CD4-positive, alpha-beta T cell (primary cell): ENCODE measurements around the gene DNAJC4. TPM values are rescaled to one million over a fixed set of nuclear protein-coding genes. Genes with fewer than 3 reads are reported as not detected.

ENCODE experiments used
- ATAC-seq: fragments of 200-7000 bp; cut with Tn5 transposase; one replicate; pipeline ENCODE4 v1.10.0; 2022; ENCODE audit warnings: mild to moderate bottlenecking; ENCODE audit not compliant: poor library complexity
- CTCF ChIA-PET: fragments of 350-600 bp; sonication (Branson Sonifier 250); formaldehyde crosslinking; loops from one replicate; lab custom pipeline; 2021; ENCODE audit warnings: antibody characterized with exemption, inconsistent platforms; lab: Charles Lee
- POLR2A ChIA-PET: fragments of 350-600 bp; sonication (Branson Sonifier 250); formaldehyde crosslinking; loops from one replicate; lab custom pipeline; 2021; ENCODE audit warnings: antibody characterized with exemption, inconsistent platforms; lab: Charles Lee
- DNase-seq, 14 experiments: peaks; one replicate each; pipeline ENCODE4 v3.0.0-alpha.2; 2013 to 2020; ENCODE audit warnings: mixed read lengths in 2 of 14
- H3K27ac ChIP-seq, 2 donors: one replicate each; pipeline versions ENCODE4 v1.5.1 to v1.7.0; 2013; ENCODE audit warnings: low read length in 2 of 2, low read depth in 1 of 2, mild to moderate bottlenecking in 1 of 2
- H3K27me3 ChIP-seq, 2 experiments: 1 replicate in 1 of 2; 2 replicates in 1 of 2; pipeline versions ENCODE4 v1.6.1 to v1.7.0; 2013; ENCODE audit warnings: low read length in 2 of 2, control low read depth in 1 of 2, mild to moderate bottlenecking in 1 of 2, moderate library complexity in 1 of 2; ENCODE audit not compliant: insufficient read depth in 2 of 2, control insufficient read depth in 1 of 2
- H3K36me3 ChIP-seq: one replicate; pipeline ENCODE4 v1.6.1; 2013; ENCODE audit warnings: low read length, control low read depth; ENCODE audit not compliant: insufficient read depth
- H3K4me1 ChIP-seq: one replicate; pipeline ENCODE4 v1.6.1; 2013; ENCODE audit warnings: low read length, control low read depth; ENCODE audit not compliant: insufficient read depth
- H3K4me3 ChIP-seq: one replicate; pipeline ENCODE4 v1.5.1; 2013; ENCODE audit warnings: mild to moderate bottlenecking, low read length, moderate library complexity
- H3K9me3 ChIP-seq, 2 experiments: 1 replicate in 1 of 2; 2 replicates in 1 of 2; pipeline versions ENCODE4 v1.6.1 to v1.7.0; 2013; ENCODE audit warnings: low read length in 2 of 2, mild to moderate bottlenecking in 2 of 2, control low read depth in 1 of 2, moderate library complexity in 1 of 2; ENCODE audit not compliant: control insufficient read depth in 1 of 2, insufficient read depth in 1 of 2
- H3K27ac Mint-ChIP-seq: one replicate; pipeline ENCODE4 v1.8.0; 2020; ENCODE audit warnings: mixed read lengths
- H3K27me3 Mint-ChIP-seq: one replicate; pipeline ENCODE4 v1.8.0; 2021; ENCODE audit warnings: mixed read lengths
- H3K36me3 Mint-ChIP-seq: one replicate; pipeline ENCODE4 v1.8.0; 2021; ENCODE audit warnings: low read depth, mixed read lengths
- H3K4me1 Mint-ChIP-seq: one replicate; pipeline ENCODE4 v1.8.0; 2021; ENCODE audit warnings: low read depth, mixed read lengths
- H3K4me3 Mint-ChIP-seq: one replicate; pipeline ENCODE4 v1.8.0; 2020; ENCODE audit warnings: mild to moderate bottlenecking, mixed read lengths
- H3K9me3 Mint-ChIP-seq: one replicate; pipeline ENCODE4 v1.8.0; 2020; ENCODE audit warnings: mixed read lengths
- CTCF ChIP-seq: fragments of 200-600 bp; IDR thresholded peaks from one replicate; pipeline ENCODE4 v1.8.0; 2022; ENCODE audit warnings: antibody characterized with exemption, mild to moderate bottlenecking
- intact Hi-C, 2 experiments: fragments of 100-400 bp; cut with DNase I in 1 of 2; cut with micrococcal nuclease in 1 of 2; formaldehyde crosslinking; loops; one replicate each; pipeline versions ENCODE4 v1.15.1 to v1.9.0; 2023 to 2025; cut with DNase I, micrococcal nuclease
- total RNA-seq, 174 experiments: library from RNA in 2 of 174; stranded (reverse) in 2 of 174; gene quantifications; one replicate each; pipeline ENCODE4 v1.2.3 and lab custom pipeline; 2021 to 2026

The DNAJC4 gene
- total RNA-seq, 2 experiments from 2014 or later: 35.9 to 37.9 TPM

- ATAC-seq (no peak), DNase-seq (no peak)
- Mint-ChIP-seq H3K9me3 (no peaks in the 10 kb centered on the region), H3K4me1 (peaks cover 8% of the 10 kb centered on the region), H3K27me3 (no peaks in the 10 kb centered on the region), H3K36me3 (peaks cover 31% of the 10 kb centered on the region), H3K27ac (no peak overlapping the region), H3K4me3 (no peak overlapping the region)
- Histone ChIP-seq H3K9me3 (no peaks in the 10 kb centered on the region), H3K27me3 (no peaks in the 10 kb centered on the region), H3K36me3 (peaks cover 62% of the 10 kb centered on the region), H3K4me1 (peaks cover 12% of the 10 kb centered on the region), H3K27ac (no peak overlapping the region), H3K4me3 (no peak overlapping the region)
- CTCF ChIA-PET: no interaction called here
- POLR2A ChIA-PET: interaction anchor here (0.8 to 1.1 kb wide), 2 partner anchors 13 to 14 kb away, joined by 3 read pairs; partner anchors contain the start of gene FERMT3
- TF ChIP-seq CTCF: no peak
- intact Hi-C loops: no loop called here
Observed at GRCh38 chr11:64220271-64220670, 10.1 kb upstream of the DNAJC4 start.

DNA sequence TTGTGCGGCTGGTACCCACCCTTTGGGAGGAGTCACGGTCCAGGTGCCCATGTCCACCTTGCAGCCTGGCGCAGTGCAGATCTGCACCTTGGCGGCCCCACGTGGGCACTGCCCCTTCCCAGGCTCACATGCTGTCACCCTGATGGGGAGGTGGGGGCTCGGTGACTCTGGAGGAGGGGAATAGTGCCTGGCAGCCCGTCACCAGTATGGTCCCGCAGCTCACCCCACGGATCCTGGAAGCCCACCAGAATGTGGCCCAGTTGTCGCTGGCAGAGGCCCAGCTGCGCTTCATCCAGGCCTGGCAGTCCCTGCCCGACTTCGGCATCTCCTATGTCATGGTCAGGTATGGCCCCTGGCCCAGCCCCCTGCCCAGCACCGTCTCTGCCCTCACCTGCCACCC, 9.6 kb upstream of the DNAJC4 start:
- no peaks in the 10 kb centered on the region for H3K9me3 Mint-ChIP-seq
- ATAC-seq: no peak
- CTCF ChIA-PET: no interaction called here

DNA sequence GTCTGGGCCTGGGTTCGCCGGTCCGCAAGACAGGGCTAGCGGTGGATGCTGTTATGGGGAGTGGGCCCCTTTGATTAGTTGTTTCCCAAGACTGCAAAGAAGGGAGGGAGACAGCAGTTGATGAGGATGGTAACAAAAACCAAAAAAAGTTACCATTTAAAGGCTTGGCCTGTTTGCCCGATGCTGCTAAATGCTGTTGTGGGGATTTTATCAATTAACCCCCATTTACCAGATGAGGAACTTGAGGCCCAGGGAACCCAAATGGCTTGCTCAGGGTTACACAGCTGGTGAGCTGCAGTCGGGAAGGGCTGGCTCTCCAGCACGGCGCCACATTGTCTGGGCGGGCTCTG, 7.7 kb upstream of the DNAJC4 start:
- no peak for DNase-seq
- POLR2A ChIA-PET: interaction anchor here (6.3 kb wide), 1 partner anchor 16 kb away, joined by 116 read pairs; the partner anchor contains the start of gene FERMT3

More for the DNA sequence above, 9.6 kb upstream of the DNAJC4 start:
- no peaks in the 10 kb centered on the region for H3K27me3 ChIP-seq
- H3K4me1 ChIP-seq: peaks cover 17% of the 10 kb centered on the region
- peaks cover 58% of the 10 kb centered on the region for H3K36me3 ChIP-seq
- intact Hi-C loops: no loop called here
- Mint-ChIP-seq H3K4me1 (peaks cover 13% of the 10 kb centered on the region), H3K27ac (no peak overlapping the region), H3K27me3 (no peaks in the 10 kb centered on the region), H3K36me3 (peaks cover 26% of the 10 kb centered on the region), H3K4me3 (no peak overlapping the region)
- no peaks in the 10 kb centered on the region for H3K9me3 ChIP-seq
- no peak overlapping the region for H3K27ac ChIP-seq
- H3K4me3 ChIP-seq: no peak overlapping the region
- POLR2A ChIA-PET: interaction anchor here (0.8 to 1.1 kb wide), 2 partner anchors 13 to 14 kb away, joined by 3 read pairs; partner anchors contain the start of gene FERMT3
- no peak for TF ChIP-seq CTCF
- DNase-seq: no peak

More for the DNA sequence above, 7.7 kb upstream of the DNAJC4 start:
- H3K36me3 ChIP-seq: peaks cover 51% of the 10 kb centered on the region
- no peak overlapping the region for H3K27ac ChIP-seq
- H3K27me3 ChIP-seq: no peaks in the 10 kb centered on the region
- H3K27ac Mint-ChIP-seq: no peak overlapping the region
- H3K4me1 Mint-ChIP-seq: peaks cover 24% of the 10 kb centered on the region
- intact Hi-C loops: no loop called here
- H3K9me3 ChIP-seq: no peaks in the 10 kb centered on the region
- peaks cover 34% of the 10 kb centered on the region for H3K4me1 ChIP-seq
- no peak for ATAC-seq
- CTCF ChIA-PET: no interaction called here
- no peak for TF ChIP-seq CTCF
- H3K36me3 Mint-ChIP-seq: peaks cover 19% of the 10 kb centered on the region
- no peaks in the 10 kb centered on the region for H3K27me3 Mint-ChIP-seq
- H3K4me3 ChIP-seq: no peak overlapping the region
- no peaks in the 10 kb centered on the region for H3K9me3 Mint-ChIP-seq
- no peak overlapping the region for H3K4me3 Mint-ChIP-seq
